Lung (tissue), 12 donors: ENCODE measurements around the gene ENO4. TPM values are rescaled to one million over a fixed set of nuclear protein-coding genes. Genes with fewer than 3 reads are reported as not detected.

Experiments used
- ATAC-seq: fragments of 200-7000 bp; cut with Tn5 transposase; one replicate; pipeline ENCODE4 v1.9.1; 2020; ENCODE audit warnings: moderate number of reproducible peaks; ENCODE audit not compliant: insufficient read depth, low FRiP score
- DNase-seq, 3 donors: peaks; one replicate each; pipeline ENCODE4 v3.0.0-alpha.2; 2013 to 2017
- H3K27ac ChIP-seq, 2 donors: one replicate each; pipeline ENCODE4 v1.5.1; 2013; ENCODE audit warnings: mild to moderate bottlenecking in 2 of 2, moderate library complexity in 2 of 2, control low read depth in 1 of 2, inconsistent platforms in 1 of 2, low read depth in 1 of 2, low read length in 1 of 2
- H3K27me3 ChIP-seq, 3 donors: one replicate each; pipeline ENCODE4 v1.5.1; 2013; ENCODE audit warnings: low read length in 2 of 3; ENCODE audit not compliant: control insufficient read depth in 3 of 3, insufficient read depth in 3 of 3
- H3K36me3 ChIP-seq, 4 donors: one replicate each; pipeline ENCODE4 v1.5.1; 2013; ENCODE audit warnings: low read length in 4 of 4, mild to moderate bottlenecking in 1 of 4, moderate library complexity in 1 of 4; ENCODE audit not compliant: control insufficient read depth in 4 of 4, insufficient read depth in 4 of 4
- H3K4me1 ChIP-seq, 5 donors: one replicate each; pipeline ENCODE4 v1.5.1; 2013; ENCODE audit warnings: low read length in 5 of 5, mild to moderate bottlenecking in 2 of 5, moderate library complexity in 1 of 5; ENCODE audit not compliant: control insufficient read depth in 5 of 5, insufficient read depth in 5 of 5
- H3K4me3 ChIP-seq: one replicate; pipeline ENCODE4 v1.5.1; 2013; ENCODE audit warnings: mild to moderate bottlenecking, control low read depth, moderate library complexity
- H3K9ac ChIP-seq, 2 donors: one replicate each; pipeline ENCODE4 v1.5.1; 2013; ENCODE audit warnings: low read length in 2 of 2, control low read depth in 1 of 2; ENCODE audit not compliant: insufficient read depth in 1 of 2
- H3K9me3 ChIP-seq, 4 donors: one replicate each; pipeline ENCODE4 v1.5.1; 2013; ENCODE audit warnings: low read length in 3 of 4, mild to moderate bottlenecking in 1 of 4, moderate library complexity in 1 of 4; ENCODE audit not compliant: control insufficient read depth in 4 of 4, insufficient read depth in 3 of 4
- CTCF ChIP-seq: IDR thresholded peaks from 2 replicates; pipeline ENCODE4 v1.5.1; 2012; ENCODE audit warnings: mild to moderate bottlenecking; ENCODE audit errors: control extremely low read depth, extremely low read depth
- WGBS, 2 donors: extraction: QIAGEN DNeasy Blood & Tissue Kit; methylation state at CpG; one replicate each; pipeline ENCODE4 v1.1.7; 2013; 5-methylcytosine and 5-hydroxymethylcytosine counted together
- polyA plus RNA-seq, 2 donors: library from polyadenylated mRNA; stranded (reverse); fragments of 200-250 nt; gene quantifications; one replicate each; pipeline ENCODE4 v1.2.1, GENCODE V29; 2013
- total RNA-seq, 2 donors: library from RNA; depleted of rRNA in 1 of 2; stranded (reverse); fragments of >200 nt in 1 of 2; gene quantifications; one replicate each; pipeline ENCODE4 v1.2.1, GENCODE V29; 2014 to 2021
- donor health status: control.
- donor health status: control.
- donor health status: Bipolar disorder and iron deficiency.
- donor health status: healthy.
- donor health status: DM: yes; HTN: yes; CAD: no.

ENO4 gene
- total and polyA plus RNA-seq, 4 donors = 0.69 to 4.3 (median 2.0) TPM

- DNase-seq (no peak), ATAC-seq (no peak)
- Histone ChIP-seq H3K27me3 (no peaks in the 10 kb centered on the region), H3K36me3 (peaks cover 0 to 3% (median 0%) of the 10 kb centered on the region in 4 donors), H3K27ac (no peak overlapping the region), H3K9me3 (no peaks in the 10 kb centered on the region), H3K9ac (no peak overlapping the region), H3K4me3 (no peak overlapping the region), H3K4me1 (no peaks in the 10 kb centered on the region)
- TF ChIP-seq CTCF = no peak
- WGBS, 2 donors = 95 to 96% methylated on average over 6 of the region's 6 CpGs
Observed at GRCh38 chr10:116931806-116932205, 82.5 kb downstream of the ENO4 start.

Other genes with a start within 250 kb of the ENO4 start
- gene PNLIPRP2, start 228.5 kb upstream of the ENO4 start, total RNA-seq = 1 to 10 TPM in 1 of 2 donors, not detected in 1; 1.0 TPM
- under 1 TPM; 0.06 to 0.08 TPM for gene PNLIPRP2, start 228.5 kb upstream of the ENO4 start, polyA plus RNA-seq
- gene HSPA12A, start 106.9 kb upstream of the ENO4 start, total RNA-seq = 1 to 10 TPM; 7.4 to 9.8 TPM
- 1 to 10 TPM; 2.0 to 2.5 TPM for gene HSPA12A, start 106.9 kb upstream of the ENO4 start, polyA plus RNA-seq
- 10 to 100 TPM; 14.4 to 28.4 TPM for gene SHTN1, start 155.7 kb downstream of the ENO4 start, total RNA-seq
- 10 to 100 TPM; 14.0 to 19.0 TPM for gene SHTN1, start 155.7 kb downstream of the ENO4 start, polyA plus RNA-seq